LHCN-M2 (cell line): Measurements from ENCODE around the gene BMP7. TPM values are rescaled to one million over a fixed set of nuclear protein-coding genes. Genes with fewer than 3 reads are reported as not detected.
A peak's percentile ranks its signal among the peaks of the same experiment; 100 is the strongest.
"Not testable (repeated sequence)": the region's sequence is repeated elsewhere in the genome, so short reads cannot be mapped to it uniquely, and the experiment has no call there.

Experiments
- DNase-seq: peaks from one replicate; pipeline ENCODE4 v3.0.0-alpha.2; 2012; ENCODE audit warnings: low read depth
- total RNA-seq: library from RNA; depleted of rRNA; stranded (reverse); fragments of >200 nt; gene quantifications from 2 replicates; pipeline ENCODE4 v1.2.3, GENCODE V29; 2014

Gene BMP7
- total RNA-seq, 1 experiment from 2014 or later, result not detected

DNA sequence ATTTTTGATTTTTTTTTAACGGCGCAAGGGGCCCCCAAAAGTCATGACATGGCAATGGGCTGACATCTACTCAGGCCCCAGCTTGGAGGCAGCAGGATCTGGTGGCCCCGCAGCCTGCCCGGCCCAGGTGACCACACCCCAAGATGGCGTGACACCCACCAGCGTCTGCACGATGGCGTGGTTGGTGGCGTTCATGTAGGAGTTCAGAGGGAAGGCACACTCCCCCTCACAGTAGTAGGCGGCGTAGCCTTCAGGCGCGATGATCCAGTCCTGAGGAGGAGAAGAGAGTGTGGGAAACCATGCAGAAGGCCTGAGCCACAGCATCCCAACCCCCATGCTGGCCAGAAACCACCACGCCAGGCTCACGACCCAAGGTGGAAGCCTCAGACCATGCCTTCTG, 93.4 kb downstream of the BMP7 start:
- DNase-seq, result no peak

DNA sequence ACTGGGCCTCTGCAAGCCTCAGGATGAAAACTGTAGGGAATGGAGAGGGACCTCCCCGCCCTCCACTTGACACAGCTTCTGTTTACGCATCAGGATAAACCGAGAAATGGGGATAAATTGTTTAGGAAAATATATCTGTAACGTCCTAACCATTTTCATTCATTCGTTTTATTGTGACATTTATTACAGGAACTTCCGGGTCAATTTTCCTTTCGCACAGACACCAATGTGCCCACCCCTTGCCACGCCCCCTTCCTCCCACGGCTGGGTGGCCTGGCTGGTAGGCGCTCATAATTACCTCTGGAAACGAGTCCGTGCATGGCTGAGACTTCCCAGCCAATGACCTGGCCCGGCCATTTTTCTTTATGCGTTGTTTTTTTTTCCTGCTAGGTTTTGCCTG, 96.1 kb downstream of the BMP7 start:
- no peak for DNase-seq

- DNase-seq, result no peak
These were observed 97.3 kb downstream of the BMP7 start for GRCh38 chr20:57169162-57169561.

DNA sequence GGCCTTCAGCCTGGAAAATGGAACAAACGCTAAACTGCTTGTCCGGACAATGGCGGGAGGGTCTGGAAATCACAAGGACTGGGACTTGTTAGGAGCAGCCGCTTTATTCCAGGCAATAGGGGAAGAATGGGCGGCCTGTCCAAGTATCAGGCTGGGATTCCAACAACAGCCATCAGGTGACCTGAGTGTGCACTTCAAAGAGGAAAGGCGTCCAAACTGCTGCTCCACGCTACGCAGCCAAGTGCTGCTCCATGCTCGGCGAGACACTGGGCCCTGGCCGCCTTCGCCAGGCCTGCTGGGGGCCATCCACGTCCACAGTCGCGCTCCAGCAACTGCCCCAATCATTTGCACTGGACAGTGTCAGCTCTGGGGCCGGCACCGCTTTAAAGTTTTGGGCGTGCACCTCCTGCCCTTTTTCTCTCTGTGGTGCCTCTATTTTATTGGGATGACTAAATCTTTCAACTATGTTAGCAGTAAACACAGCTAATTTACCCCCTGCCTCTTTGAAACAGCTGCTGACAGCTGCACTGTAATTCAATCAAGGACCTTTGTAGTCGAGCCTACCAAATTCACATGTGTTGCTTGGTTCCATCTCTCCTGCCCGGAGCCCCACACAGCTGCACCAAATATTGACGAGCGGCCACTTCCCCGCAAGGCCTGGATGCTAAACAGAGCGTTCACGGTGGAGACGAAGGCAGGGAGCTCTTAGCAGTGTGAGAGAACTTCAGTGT, 98.3 kb downstream of the BMP7 start:
- peak; percentile 8 for DNase-seq

GRCh38 chr20:57167292-57167655, 99.2 kb downstream of the BMP7 start:
- DNase-seq, result no peak

GRCh38 chr20:57166568-57167291, 99.7 kb downstream of the BMP7 start:
- no peak for DNase-seq

GRCh38 chr20:57165427-57166004, 100.9 kb downstream of the BMP7 start:
- no peak for DNase-seq

- DNase-seq, result no peak
These were observed 101.6 kb downstream of the BMP7 start for GRCh38 chr20:57164872-57165271.

GRCh38 chr20:57163041-57163440, 103.4 kb downstream of the BMP7 start:
- no peak for DNase-seq

DNA sequence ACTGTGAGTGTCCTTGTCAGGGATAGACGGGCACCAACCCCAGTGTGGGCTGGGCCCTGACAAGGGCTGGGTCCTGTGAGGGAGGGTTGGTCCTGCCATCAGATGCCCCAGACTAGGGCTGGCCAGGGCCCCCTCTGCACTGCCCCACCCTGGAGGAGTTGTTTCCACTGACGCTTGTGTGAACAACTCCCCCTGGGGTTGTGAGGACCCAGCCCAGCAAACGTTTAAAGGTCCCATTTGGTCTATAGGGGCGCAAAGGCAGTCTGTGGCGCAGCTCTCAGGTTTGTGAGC, 104.1 kb downstream of the BMP7 start:
- no peak for DNase-seq

DNA sequence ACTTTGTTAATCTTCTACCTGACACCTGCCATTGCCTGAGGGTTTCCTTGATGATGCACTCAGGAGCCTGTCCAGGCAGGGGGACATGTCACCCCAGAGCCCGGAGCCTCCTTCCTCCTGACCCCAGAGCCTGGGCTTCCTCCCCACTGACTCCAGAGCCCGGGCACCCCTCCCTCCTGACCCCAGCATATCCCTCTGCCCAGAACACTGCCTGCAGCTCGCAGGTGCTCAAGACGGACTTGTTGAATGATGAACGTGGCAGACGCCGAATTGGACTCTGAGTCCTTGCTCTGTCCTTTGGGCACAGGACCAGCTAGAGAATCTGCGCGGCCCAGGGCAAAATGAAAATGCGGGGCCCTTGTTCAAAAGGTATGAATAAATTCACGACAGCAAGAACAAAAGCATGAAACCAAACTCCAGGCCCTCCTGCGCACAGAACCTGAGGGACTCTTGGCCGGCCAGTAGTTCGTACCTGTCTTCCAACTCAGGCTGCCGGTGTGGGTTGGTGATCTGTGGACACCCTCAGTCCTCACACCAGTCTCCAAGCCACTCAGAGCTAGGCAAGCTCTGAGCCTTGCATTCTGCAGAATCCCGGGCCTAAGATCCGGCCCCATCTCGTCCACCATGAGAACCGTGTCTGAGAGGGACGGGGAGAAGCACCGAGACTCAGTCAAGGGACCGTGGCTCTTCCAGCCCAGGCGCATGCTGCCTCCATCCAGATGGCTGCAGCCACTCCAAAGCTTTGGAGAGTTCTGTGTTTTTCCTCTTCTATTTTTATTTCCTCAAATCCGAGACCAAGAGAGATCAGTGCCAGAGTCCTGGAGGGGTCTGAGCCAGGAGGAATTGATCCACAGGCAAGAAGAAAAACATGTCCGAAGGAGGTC, 104.7 kb downstream of the BMP7 start:
- no peak for DNase-seq

GRCh38 chr20:57160985-57161384, 105.5 kb downstream of the BMP7 start:
- DNase-seq, result no peak

DNA sequence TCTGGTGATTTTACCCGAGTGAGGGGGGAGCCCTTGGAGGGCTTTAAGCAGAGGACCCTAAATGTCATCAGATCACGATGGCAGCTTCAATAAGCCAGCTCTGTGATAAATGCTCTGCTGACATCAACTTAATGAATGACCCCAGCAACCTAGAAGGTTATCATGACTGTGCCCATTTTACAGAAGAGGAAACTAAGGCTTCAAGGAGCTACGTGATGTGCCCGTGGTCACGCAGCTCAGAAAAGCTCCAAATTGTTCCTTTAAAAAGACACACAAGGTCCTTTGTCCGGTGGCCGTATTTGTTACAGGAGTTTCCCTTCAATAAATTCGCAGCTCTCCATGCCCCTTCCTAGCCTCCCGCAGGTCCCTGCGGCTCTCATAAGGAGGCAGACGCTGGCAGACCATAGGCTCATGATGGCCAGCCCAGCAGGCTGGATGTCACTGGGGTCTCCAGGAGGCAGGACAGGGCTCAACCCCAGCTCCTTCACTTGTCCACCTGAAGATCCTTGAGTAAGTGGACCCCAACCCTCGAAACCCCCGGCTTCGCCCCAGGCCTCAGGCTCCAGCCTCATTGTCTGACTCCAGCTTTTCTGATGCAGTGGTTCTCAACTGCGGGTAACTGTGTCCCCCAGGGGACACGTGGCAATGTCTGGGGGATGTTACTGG, 106.4 kb downstream of the BMP7 start:
- no peak for DNase-seq

- no peak for DNase-seq
These were observed 107.1 kb downstream of the BMP7 start for GRCh38 chr20:57159193-57159851.

DNA sequence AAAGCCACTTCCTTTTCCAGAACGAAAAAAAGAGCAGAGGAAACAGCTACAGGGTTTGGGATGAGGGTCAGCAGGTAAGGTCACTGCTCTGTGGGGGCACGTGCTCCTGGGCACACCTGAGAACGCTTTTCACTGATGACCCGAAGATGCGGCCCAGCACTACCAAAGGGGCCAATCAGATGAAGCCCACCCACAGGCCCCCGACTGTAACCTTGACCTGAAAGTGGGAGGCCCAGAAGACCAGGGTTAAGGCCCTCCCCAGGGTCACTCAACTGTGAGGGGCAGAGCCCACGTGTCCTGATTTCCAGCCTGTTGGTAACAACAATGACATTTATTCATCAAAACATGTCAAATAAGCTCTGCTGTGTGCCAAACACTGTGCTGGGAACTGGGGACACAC, 108.0 kb downstream of the BMP7 start:
- no peak for DNase-seq

DNA sequence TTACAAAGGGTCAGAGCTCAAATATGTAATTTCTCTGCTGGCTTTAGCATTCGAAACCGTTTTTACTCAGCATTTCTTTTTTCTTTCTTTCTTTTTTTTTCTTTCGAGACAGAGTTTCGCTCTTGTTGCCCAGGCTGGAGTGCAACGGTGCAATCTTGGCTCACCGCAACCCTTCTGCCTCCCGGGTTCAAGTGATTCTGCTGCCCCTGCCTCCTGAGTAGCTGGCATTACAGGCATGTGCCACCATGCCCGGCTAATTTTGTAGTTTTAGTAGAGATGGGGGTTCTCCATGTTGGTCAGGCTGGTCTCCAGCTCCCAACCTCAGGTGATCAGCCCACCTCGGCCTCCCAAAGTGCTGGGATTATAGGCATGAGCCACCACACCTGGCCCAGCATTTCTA, 108.7 kb downstream of the BMP7 start:
- not testable (repeated sequence) for DNase-seq

DNA sequence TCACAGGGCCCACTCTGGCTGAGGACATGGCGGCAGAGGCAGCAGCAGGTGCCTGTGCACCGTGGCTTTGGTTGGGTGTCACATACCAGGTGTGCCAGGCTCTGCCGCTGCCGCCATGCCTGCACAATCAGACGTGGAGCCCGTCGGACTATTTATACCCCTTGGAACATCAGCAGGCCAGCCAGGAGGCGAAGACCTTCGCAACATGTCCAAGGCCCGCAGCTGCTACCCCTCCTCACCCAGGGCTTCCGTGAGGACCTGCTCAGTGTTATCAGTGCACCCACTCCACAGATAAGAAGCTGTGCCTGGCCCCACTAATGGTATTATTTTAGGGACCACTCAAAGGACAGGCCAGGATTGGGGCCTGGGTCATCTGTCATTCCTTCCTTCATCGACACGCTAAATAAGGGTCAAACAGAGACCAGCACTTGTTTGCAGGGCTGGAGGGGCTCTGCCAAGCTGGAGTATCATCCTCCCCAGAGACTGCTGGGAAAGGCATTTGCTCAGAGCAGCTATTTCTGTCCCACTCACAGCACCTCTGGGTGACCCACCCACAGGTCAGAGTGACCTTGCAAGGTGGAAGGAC, 109.2 kb downstream of the BMP7 start:
- no peak for DNase-seq

DNA sequence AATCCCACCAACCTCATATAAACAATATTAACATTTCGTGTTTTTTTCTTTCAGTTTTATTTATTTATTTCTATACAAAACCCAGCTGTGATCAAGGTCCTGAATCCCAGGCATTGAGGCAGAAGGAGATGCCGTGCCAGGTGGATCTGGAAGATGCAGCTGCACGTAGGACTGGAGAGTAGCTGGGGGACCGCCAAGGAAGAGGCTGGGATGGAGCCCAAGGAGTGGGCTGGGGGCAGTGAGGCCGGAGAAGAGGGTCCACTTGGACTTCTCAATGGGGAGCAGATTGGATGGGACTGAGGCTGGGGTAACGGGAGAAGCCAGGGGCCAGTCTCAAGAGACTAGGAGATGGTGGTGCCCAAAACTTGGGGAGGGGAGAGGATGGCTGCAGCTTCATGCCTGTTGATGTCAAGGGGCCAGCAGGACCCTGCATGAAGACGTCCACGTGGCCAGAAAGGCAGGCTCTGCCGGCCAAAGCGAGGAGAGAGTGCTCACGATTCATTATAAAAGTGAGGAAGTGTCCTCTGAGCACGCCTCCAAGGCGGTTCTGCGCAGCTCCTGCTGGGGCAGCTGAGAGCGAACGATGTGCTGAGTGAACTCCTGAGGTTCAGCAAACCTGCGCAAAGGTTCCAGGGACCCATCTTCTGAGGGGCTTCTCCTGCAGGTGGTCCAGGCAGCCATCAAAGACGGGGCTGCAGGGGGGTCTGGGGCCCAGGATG, 110.3 kb downstream of the BMP7 start:
- no peak for DNase-seq

DNA sequence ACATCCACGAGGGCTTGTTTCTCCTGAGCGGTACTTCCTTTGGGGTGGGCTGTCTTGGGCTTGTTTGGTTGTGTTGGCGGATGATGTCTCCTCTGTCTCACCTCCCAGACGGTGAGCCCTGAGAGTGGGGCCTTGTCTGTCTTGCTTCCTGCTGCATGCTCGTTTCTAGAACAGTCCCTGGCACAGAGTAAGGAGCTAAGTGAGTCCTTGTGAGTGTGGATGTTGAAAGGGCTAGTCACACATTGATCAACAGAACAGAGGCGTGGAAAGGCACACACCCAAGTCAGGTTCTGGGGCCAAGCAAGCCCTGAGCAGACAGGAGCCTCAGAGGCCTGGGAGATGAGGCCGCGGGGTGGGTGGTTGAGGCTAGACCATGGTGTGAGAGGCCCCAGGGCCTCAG, 111.0 kb downstream of the BMP7 start:
- no peak for DNase-seq
